GM12878 (cell line): ENCODE results near the gene LSM12.

Source experiments
- ASH2L ChIP-seq: fragments of 300-600, 200-600 bp; sonication (generic); IDR thresholded peaks from 2 replicates; pipeline ENCODE4 v1.6.1; 2017; ENCODE audit warnings: low read depth, mild to moderate bottlenecking, borderline replicate concordance
- FOXK2 ChIP-seq: fragments of 450-650 bp; IDR thresholded peaks from 2 replicates; pipeline ENCODE4 v1.6.1; 2017; ENCODE audit warnings: mild to moderate bottlenecking, moderate library complexity
- GABPA ChIP-seq: IDR thresholded peaks from 2 replicates; pipeline ENCODE4 v1.6.1; 2014; ENCODE audit warnings: antibody characterized with exemption, low read depth, mild to moderate bottlenecking, inconsistent platforms
- HDAC6 ChIP-seq: fragments of 200-600 bp; sonication (generic); IDR thresholded peaks from one replicate; pipeline ENCODE4 v1.8.0; 2017; ENCODE audit warnings: antibody characterized with exemption; ENCODE audit not compliant: unreplicated experiment
- PML ChIP-seq: IDR thresholded peaks from 2 replicates; pipeline ENCODE4 v1.6.1; 2012; ENCODE audit warnings: low read length, inconsistent platforms
- TBL1XR1 ChIP-seq: IDR thresholded peaks from 2 replicates; pipeline ENCODE4 v1.6.1; 2012; ENCODE audit warnings: low read depth, low read length, improper control_type of control experiment
- TF ChIP-seq, protein P1 (sequence below), 3 experiments: IDR thresholded peaks in 2 of 3; conservative IDR thresholded peaks in 1 of 3; 2 replicates each; pipeline ENCODE4 v1.5.1; 2011; ENCODE audit warnings: low read depth in 3 of 3, low read length in 3 of 3, mild to moderate bottlenecking in 3 of 3, control low read depth in 2 of 3, moderate library complexity in 2 of 3, inconsistent platforms in 1 of 3, mixed read lengths in 1 of 3; ENCODE audit not compliant: control insufficient read depth in 2 of 3, insufficient read depth in 1 of 3; ENCODE audit errors: extremely low read depth in 1 of 3
- TF ChIP-seq, protein P2 (sequence below): IDR thresholded peaks from 2 replicates; pipeline ENCODE4 v1.6.1; 2012; ENCODE audit warnings: mild to moderate bottlenecking, low read depth, low read length
- TF ChIP-seq, protein P3 (sequence below): fragments of 450-650 bp; IDR thresholded peaks from 2 replicates; pipeline ENCODE4 v1.6.1; 2017; ENCODE audit warnings: mild to moderate bottlenecking, moderate library complexity

DNA sequence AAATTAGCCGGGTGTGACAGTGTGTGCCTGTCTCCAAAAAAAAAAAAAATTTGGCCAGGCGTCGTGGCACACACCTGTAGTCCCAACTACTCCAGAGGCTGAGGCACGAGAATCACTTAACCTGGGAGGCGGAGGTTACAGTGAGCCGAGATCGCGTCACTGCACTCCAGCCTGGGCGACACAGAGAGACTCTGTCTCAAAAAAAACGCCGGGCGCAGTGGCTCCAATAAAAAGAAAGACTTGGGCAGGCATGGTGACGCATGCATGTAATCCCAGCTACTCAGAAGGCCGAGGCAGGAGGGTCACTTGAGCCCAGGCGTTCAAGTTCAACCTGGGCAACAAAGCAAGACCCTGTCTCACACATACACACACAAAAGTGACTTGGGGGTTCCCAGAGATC is 3.6 kb downstream of the LSM12 start:
- TF ChIP-seq, protein P1, sequence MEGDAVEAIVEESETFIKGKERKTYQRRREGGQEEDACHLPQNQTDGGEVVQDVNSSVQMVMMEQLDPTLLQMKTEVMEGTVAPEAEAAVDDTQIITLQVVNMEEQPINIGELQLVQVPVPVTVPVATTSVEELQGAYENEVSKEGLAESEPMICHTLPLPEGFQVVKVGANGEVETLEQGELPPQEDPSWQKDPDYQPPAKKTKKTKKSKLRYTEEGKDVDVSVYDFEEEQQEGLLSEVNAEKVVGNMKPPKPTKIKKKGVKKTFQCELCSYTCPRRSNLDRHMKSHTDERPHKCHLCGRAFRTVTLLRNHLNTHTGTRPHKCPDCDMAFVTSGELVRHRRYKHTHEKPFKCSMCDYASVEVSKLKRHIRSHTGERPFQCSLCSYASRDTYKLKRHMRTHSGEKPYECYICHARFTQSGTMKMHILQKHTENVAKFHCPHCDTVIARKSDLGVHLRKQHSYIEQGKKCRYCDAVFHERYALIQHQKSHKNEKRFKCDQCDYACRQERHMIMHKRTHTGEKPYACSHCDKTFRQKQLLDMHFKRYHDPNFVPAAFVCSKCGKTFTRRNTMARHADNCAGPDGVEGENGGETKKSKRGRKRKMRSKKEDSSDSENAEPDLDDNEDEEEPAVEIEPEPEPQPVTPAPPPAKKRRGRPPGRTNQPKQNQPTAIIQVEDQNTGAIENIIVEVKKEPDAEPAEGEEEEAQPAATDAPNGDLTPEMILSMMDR (IDR thresholded peaks at IDR 0.05 in 2 of 3, conservative IDR thresholded peaks at IDR 0.05 in 1 of 3; ENCODE audit: control insufficient read depth in 2 of 3, extremely low read depth in 1 of 3, insufficient read depth in 1 of 3, low read depth in 3 of 3, low read length in 3 of 3), result no peak
- no peak for TF ChIP-seq TBL1XR1
- no peak for TF ChIP-seq ASH2L
- TF ChIP-seq HDAC6, result no peak
- TF ChIP-seq, protein P2, sequence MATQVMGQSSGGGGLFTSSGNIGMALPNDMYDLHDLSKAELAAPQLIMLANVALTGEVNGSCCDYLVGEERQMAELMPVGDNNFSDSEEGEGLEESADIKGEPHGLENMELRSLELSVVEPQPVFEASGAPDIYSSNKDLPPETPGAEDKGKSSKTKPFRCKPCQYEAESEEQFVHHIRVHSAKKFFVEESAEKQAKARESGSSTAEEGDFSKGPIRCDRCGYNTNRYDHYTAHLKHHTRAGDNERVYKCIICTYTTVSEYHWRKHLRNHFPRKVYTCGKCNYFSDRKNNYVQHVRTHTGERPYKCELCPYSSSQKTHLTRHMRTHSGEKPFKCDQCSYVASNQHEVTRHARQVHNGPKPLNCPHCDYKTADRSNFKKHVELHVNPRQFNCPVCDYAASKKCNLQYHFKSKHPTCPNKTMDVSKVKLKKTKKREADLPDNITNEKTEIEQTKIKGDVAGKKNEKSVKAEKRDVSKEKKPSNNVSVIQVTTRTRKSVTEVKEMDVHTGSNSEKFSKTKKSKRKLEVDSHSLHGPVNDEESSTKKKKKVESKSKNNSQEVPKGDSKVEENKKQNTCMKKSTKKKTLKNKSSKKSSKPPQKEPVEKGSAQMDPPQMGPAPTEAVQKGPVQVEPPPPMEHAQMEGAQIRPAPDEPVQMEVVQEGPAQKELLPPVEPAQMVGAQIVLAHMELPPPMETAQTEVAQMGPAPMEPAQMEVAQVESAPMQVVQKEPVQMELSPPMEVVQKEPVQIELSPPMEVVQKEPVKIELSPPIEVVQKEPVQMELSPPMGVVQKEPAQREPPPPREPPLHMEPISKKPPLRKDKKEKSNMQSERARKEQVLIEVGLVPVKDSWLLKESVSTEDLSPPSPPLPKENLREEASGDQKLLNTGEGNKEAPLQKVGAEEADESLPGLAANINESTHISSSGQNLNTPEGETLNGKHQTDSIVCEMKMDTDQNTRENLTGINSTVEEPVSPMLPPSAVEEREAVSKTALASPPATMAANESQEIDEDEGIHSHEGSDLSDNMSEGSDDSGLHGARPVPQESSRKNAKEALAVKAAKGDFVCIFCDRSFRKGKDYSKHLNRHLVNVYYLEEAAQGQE, result no peak
- TF ChIP-seq, protein P3, sequence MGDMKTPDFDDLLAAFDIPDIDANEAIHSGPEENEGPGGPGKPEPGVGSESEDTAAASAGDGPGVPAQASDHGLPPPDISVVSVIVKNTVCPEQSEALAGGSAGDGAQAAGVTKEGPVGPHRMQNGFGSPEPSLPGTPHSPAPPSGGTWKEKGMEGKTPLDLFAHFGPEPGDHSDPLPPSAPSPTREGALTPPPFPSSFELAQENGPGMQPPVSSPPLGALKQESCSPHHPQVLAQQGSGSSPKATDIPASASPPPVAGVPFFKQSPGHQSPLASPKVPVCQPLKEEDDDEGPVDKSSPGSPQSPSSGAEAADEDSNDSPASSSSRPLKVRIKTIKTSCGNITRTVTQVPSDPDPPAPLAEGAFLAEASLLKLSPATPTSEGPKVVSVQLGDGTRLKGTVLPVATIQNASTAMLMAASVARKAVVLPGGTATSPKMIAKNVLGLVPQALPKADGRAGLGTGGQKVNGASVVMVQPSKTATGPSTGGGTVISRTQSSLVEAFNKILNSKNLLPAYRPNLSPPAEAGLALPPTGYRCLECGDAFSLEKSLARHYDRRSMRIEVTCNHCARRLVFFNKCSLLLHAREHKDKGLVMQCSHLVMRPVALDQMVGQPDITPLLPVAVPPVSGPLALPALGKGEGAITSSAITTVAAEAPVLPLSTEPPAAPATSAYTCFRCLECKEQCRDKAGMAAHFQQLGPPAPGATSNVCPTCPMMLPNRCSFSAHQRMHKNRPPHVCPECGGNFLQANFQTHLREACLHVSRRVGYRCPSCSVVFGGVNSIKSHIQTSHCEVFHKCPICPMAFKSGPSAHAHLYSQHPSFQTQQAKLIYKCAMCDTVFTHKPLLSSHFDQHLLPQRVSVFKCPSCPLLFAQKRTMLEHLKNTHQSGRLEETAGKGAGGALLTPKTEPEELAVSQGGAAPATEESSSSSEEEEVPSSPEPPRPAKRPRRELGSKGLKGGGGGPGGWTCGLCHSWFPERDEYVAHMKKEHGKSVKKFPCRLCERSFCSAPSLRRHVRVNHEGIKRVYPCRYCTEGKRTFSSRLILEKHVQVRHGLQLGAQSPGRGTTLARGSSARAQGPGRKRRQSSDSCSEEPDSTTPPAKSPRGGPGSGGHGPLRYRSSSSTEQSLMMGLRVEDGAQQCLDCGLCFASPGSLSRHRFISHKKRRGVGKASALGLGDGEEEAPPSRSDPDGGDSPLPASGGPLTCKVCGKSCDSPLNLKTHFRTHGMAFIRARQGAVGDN, result no peak
- no peak for TF ChIP-seq FOXK2
- TF ChIP-seq PML, result no peak
- no peak for TF ChIP-seq GABPA
